IPS-18c (cell line): ENCODE results near the gene NFATC2.

Source experiments
- H3K4me3 ChIP-seq: 2 replicates; pipeline ENCODE4 v1.7.0; 2013; ENCODE audit warnings: low read depth, mild to moderate bottlenecking, low read length, moderate library complexity; ENCODE audit not compliant: insufficient read depth
- H3K9me3 ChIP-seq: one replicate; pipeline ENCODE4 v1.6.1; 2013; ENCODE audit warnings: mild to moderate bottlenecking, low read length, moderate library complexity; ENCODE audit not compliant: control insufficient read depth, insufficient read depth

Gene NFATC2

DNA sequence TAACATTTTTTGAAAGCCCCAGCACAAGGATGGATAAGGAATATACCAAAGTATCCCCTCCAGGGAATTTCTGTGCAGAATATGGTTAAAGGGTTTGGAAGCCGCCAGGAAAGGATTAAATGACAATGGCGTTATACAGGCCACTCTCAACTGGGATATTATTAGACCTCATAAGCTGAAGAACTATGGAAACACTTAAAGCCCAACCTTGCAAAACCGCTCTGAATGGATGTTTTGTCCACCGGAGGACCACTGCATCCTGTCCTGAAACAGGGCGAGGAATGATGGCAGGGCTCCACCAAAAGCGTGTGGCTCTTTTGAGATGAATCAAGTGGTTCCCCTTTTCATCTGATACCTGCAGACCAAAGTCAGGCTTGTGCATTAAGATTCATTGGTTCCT lies 32.4 kb downstream of the NFATC2 start:
- H3K9me3 ChIP-seq = no peaks in the 10 kb centered on the region
- no peak overlapping the region for H3K4me3 ChIP-seq

- H3K4me3 ChIP-seq = no peak overlapping the region
- no peaks in the 10 kb centered on the region for H3K9me3 ChIP-seq
Measured at GRCh38 chr20:51509208-51509607, 33.3 kb downstream of the NFATC2 start.

- Histone ChIP-seq H3K9me3 (no peaks in the 10 kb centered on the region), H3K4me3 (no peak overlapping the region)
Measured at GRCh38 chr20:51508780-51509179, 33.7 kb downstream of the NFATC2 start.

GRCh38 chr20:51508158-51508557 lies 34.4 kb downstream of the NFATC2 start:
- no peak overlapping the region for H3K4me3 ChIP-seq
- H3K9me3 ChIP-seq = no peaks in the 10 kb centered on the region

GRCh38 chr20:51507216-51508036 lies 35.1 kb downstream of the NFATC2 start:
- Histone ChIP-seq H3K4me3 (no peak overlapping the region), H3K9me3 (no peaks in the 10 kb centered on the region)

GRCh38 chr20:51506527-51507215 lies 35.8 kb downstream of the NFATC2 start:
- Histone ChIP-seq H3K9me3 (no peaks in the 10 kb centered on the region), H3K4me3 (no peak overlapping the region)

DNA sequence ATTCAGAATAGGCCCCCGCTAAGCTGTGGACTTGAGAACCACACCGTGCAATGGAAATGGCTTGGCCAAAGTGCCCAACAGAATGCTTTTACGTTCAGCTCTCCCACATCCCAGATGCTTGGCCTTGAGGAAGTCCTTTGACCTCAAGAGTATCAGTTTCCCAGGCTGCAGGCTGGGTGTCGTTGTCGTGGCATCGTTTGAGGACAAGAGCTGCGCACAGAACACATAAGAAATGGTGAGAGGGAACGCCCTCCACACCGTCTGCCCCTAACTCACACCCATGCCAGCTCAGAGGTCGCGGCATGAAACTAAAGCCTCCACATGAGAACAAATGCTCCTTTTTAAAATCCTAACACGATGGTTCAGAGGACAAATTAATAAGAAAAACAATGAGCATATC lies 37.0 kb downstream of the NFATC2 start:
- no peak overlapping the region for H3K4me3 ChIP-seq
- H3K9me3 ChIP-seq = no peaks in the 10 kb centered on the region

DNA sequence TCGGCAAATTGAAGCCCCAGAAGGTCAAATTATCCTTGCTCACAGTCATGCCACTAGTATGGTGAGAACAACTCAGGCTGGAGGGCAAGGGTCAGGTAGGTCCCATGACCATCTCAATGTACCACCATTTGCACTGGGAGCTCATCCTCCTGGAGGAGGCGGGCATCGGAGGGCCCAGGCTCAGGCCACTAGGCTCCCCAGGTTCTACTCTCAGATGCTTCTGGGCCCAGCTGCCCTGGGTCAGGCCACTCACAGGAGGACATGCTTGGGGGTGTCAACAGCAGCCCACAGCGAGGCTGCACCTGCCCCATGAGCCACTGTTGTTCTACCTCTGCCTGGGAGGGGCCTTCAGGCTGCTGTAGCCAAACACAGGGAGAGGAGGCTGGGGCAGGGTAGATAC lies 39.1 kb downstream of the NFATC2 start:
- no peaks in the 10 kb centered on the region for H3K9me3 ChIP-seq
- H3K4me3 ChIP-seq = no peak overlapping the region

- Histone ChIP-seq H3K4me3 (no peak overlapping the region), H3K9me3 (no peaks in the 10 kb centered on the region)
Measured at GRCh38 chr20:51500936-51501335, 41.6 kb downstream of the NFATC2 start.

DNA sequence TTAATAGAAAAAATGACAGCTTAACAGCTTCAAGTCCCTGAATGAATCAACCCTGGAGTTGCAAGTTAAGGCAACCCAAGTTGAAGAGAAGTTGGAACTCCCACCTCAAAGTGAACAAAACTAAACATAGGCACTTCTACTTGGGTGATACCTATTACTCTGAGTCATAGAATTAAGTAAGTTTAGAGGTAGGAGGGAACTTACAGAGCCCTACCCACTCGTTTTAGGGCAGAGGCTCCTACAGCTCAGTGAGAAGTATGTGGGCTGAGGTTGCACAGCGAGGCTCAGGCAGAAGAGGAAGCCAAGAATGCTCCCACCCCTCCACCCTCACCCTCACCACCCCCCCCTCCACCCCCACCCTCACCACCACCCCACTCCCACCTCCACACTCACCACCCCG lies 42.2 kb downstream of the NFATC2 start:
- Histone ChIP-seq H3K9me3 (no peaks in the 10 kb centered on the region), H3K4me3 (no peak overlapping the region)

DNA sequence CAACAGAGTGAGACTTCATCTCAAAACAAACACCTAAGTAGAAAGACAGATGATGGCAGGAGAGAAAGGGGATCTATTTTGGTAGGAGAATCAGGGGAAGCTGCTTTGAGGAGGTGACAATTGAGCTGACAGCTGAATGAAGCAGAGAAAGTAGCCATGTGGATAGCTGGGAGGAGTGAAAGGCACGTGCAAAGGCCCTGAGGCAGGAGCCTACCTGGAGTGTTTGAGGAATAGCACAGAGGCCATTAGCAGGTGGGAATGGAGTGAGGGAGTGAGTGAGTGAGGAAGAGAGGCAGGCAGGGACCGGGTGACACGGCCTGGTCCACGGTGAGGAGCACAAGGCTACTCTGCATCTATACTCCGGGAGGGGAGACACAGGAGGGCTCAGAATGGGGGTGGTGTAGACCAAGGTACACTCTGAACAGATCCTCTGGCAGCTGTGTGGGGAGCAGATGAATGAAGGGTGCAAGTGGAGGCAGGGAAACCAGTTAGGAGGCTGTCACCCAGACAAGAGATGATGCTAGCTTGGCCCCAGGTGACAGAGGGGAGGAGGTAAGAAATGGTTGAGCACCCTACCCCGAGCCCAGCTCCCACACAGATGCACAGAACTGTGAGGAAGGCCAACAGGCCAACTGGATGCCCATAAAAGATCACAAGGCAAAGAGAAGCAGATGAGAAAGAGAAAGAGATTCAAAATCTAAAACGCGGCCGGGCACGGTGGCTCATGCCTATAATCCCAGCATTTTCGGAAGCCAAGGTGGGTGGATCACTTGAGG lies 43.6 kb downstream of the NFATC2 start:
- H3K9me3 ChIP-seq = no peaks in the 10 kb centered on the region
- no peak overlapping the region for H3K4me3 ChIP-seq

DNA sequence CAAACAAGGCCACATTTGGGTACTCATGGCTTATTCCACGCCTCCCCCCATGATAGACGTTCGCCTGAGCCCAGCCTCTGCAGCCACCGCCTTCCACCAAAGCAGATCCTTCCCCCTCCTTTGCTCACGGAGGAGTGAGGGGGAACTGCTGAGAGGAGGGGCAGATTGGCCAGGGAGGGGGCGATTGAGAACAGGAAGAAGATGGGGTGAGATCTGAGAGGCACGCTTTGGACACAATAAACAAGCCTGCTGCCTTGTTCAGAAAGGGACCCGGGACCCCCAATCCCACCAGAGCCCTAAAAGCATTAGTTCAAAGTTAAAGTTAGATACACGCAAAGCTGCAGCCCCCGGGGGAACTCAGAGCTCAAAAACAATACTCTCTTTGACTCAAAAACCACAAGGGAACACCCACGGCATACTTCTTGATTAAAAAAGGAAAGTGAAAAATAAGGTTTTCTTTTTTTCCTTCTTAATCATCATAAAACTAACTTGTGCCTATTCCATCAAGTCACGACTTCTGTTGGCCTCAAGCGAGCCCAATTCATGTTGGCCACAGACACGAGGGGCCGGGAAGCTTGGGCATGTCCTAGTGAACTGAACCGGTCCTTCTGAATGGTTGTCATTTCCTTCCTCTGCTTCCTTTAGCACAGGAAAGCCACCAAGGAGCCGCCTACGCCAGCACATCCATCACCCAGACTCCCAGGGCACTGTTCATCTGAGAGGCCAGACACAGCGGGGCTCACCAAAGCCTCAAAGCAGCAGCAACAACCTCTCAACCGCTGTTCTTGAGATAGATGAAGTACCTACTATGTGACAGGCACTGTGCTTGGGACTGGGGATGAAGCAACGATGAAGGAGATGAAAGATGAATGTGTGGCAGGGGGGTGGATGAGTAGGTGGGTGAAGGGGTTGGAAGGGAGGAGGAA lies 44.7 kb downstream of the NFATC2 start:
- H3K4me3 ChIP-seq = no peak overlapping the region
- no peaks in the 10 kb centered on the region for H3K9me3 ChIP-seq

- Histone ChIP-seq H3K4me3 (no peak overlapping the region), H3K9me3 (no peaks in the 10 kb centered on the region)
Measured at GRCh38 chr20:51496964-51497363, 45.6 kb downstream of the NFATC2 start.

GRCh38 chr20:51495921-51496545 lies 46.5 kb downstream of the NFATC2 start:
- Histone ChIP-seq H3K9me3 (no peaks in the 10 kb centered on the region), H3K4me3 (no peak overlapping the region)

- H3K9me3 ChIP-seq = no peaks in the 10 kb centered on the region
- no peak overlapping the region for H3K4me3 ChIP-seq
Measured at GRCh38 chr20:51495291-51495690, 47.2 kb downstream of the NFATC2 start.

GRCh38 chr20:51494241-51495110 lies 48.0 kb downstream of the NFATC2 start:
- no peak overlapping the region for H3K4me3 ChIP-seq

More at GRCh38 chr20:51494241-51495110, 48.0 kb downstream of the NFATC2 start:
- H3K9me3 ChIP-seq = no peaks in the 10 kb centered on the region
